MM.1S (cell line): Measurements from ENCODE around the gene OGFR.
A peak's percentile ranks its signal among the peaks of the same experiment; 100 is the strongest.

Source experiments
- DNase-seq: peaks from one replicate; pipeline ENCODE4 v3.0.0-alpha.2; 2015
- H2AFZ ChIP-seq: fragments of 300-600 bp; sonication (generic); 2 replicates; pipeline ENCODE4 v1.6.0; 2016; ENCODE audit warnings: antibody characterized with exemption, low read length
- H3F3A ChIP-seq: fragments of 300-600 bp; sonication (generic); 2 replicates; pipeline ENCODE4 v1.6.1; 2016; ENCODE audit warnings: mild to moderate bottlenecking, antibody characterized with exemption, low read length, moderate library complexity, mixed read lengths; ENCODE audit not compliant: insufficient read depth
- H3K27ac ChIP-seq: fragments of 300-600 bp; sonication (generic); 2 replicates; pipeline ENCODE4 v1.5.1; 2016; ENCODE audit warnings: mild to moderate bottlenecking, low read length
- H3K27me3 ChIP-seq: fragments of 300-600 bp; sonication (generic); replicated peaks from 2 replicates; pipeline ENCODE4 v1.6.0; 2016; ENCODE audit warnings: low read length; ENCODE audit not compliant: insufficient read depth
- H3K36me3 ChIP-seq: fragments of 300-600 bp; sonication (generic); replicated peaks from 2 replicates; pipeline ENCODE4 v1.6.1; 2016; ENCODE audit warnings: mild to moderate bottlenecking, low read length, mixed read lengths; ENCODE audit not compliant: insufficient read depth
- H3K4me1 ChIP-seq: fragments of 300-600 bp; sonication (generic); 2 replicates; pipeline ENCODE4 v1.6.1; 2016; ENCODE audit warnings: low read length, mixed read lengths
- H3K4me2 ChIP-seq: fragments of 300-600 bp; sonication (generic); 2 replicates; pipeline ENCODE4 v1.6.0; 2016; ENCODE audit warnings: low read depth, low read length
- H3K4me3 ChIP-seq: fragments of 300-600 bp; sonication (generic); 2 replicates; pipeline ENCODE4 v1.5.1; 2016; ENCODE audit warnings: low read length, mixed read lengths
- H3K79me2 ChIP-seq: fragments of 300-600 bp; sonication (generic); 2 replicates; pipeline ENCODE4 v1.6.1; 2016; ENCODE audit warnings: mixed run types, low read length, mixed read lengths
- H3K9ac ChIP-seq: fragments of 300-600 bp; sonication (generic); 2 replicates; pipeline ENCODE4 v1.6.1; 2016; ENCODE audit warnings: low read length, mixed read lengths
- H3K9me2 ChIP-seq: fragments of 300-600 bp; sonication (generic); replicated peaks from 2 replicates; pipeline ENCODE4 v1.6.1; 2016; ENCODE audit warnings: mild to moderate bottlenecking, low read length, mixed read lengths; ENCODE audit not compliant: insufficient read depth
- H3K9me3 ChIP-seq: fragments of 300-600 bp; sonication (generic); replicated peaks from 2 replicates; pipeline ENCODE4 v1.6.1; 2016; ENCODE audit warnings: mild to moderate bottlenecking, low read length, mixed read lengths; ENCODE audit not compliant: insufficient read depth
- H4K20me1 ChIP-seq: fragments of 300-600 bp; sonication (generic); 2 replicates; pipeline ENCODE4 v1.6.1; 2016; ENCODE audit warnings: mild to moderate bottlenecking, low read length, moderate library complexity, mixed read lengths; ENCODE audit not compliant: insufficient read depth
- EZH2 ChIP-seq: fragments of 300-600 bp; sonication (generic); optimal IDR thresholded peaks from 2 replicates; pipeline ENCODE3; 2017; ENCODE audit warnings: low read depth, mild to moderate bottlenecking, antibody characterized with exemption, low read length, mixed read lengths
- EZH2phosphoT487 ChIP-seq: fragments of 300-600 bp; sonication (generic); IDR thresholded peaks from 2 replicates; pipeline ENCODE4 v1.6.1; 2018; ENCODE audit warnings: antibody characterized with exemption, low read length
- TF ChIP-seq, protein P1 (sequence below): fragments of 300-600 bp; sonication (generic); IDR thresholded peaks from 2 replicates; pipeline ENCODE4 v1.5.1; 2016; ENCODE audit warnings: antibody characterized with exemption, low read length, mixed read lengths

OGFR gene

DNA sequence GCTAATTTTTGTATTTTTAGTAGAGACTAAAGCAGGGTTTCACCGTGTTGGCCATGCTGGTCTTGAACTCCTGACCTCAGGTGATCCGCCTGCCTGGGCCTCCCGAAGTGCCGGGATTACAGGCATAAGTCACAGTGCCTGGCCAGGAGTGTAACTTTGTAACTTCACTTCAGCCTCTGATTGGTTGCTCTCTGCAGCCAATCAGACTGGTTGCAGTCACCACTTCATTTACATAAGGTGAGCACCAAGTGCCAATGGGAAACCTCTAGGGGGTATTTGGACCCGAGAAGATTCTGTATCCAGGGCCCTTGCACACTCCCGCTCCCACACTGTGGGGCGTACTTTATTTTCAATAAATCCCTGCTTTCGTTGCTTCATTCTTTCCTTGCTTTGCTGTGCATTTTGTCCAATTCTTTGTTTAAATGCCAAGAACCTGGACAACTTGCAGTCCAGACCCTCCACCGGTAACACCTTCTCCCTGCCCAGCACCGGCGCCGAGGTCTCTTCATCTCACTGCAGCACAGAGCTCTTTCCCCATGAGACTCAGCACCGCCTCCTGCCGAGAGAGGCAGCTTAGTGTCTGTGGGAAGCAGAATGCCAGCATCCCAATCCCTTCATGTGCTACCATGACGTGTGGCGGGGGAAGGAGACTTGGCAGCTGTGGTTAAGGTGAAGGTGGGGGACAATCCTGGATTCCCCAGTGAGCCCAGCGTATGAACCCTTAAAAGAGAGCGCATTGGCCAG is 22.3 kb upstream of the OGFR start:
- Histone ChIP-seq H2AFZ (no peak overlapping the region), H3F3A (no peaks in the 10 kb centered on the region), H3K27ac (no peak overlapping the region), H3K9me3 (no peaks in the 10 kb centered on the region), H3K36me3 (no peaks in the 10 kb centered on the region), H3K4me1 (no peaks in the 10 kb centered on the region), H3K79me2 (no peaks in the 10 kb centered on the region), H3K9me2 (no peaks in the 10 kb centered on the region), H3K9ac (no peak overlapping the region), H3K4me3 (no peak overlapping the region), H3K4me2 (no peak overlapping the region), H4K20me1 (no peaks in the 10 kb centered on the region), H3K27me3 (peaks cover 92% of the 10 kb centered on the region)
- TF ChIP-seq EZH2: no peak
- TF ChIP-seq, protein P1, sequence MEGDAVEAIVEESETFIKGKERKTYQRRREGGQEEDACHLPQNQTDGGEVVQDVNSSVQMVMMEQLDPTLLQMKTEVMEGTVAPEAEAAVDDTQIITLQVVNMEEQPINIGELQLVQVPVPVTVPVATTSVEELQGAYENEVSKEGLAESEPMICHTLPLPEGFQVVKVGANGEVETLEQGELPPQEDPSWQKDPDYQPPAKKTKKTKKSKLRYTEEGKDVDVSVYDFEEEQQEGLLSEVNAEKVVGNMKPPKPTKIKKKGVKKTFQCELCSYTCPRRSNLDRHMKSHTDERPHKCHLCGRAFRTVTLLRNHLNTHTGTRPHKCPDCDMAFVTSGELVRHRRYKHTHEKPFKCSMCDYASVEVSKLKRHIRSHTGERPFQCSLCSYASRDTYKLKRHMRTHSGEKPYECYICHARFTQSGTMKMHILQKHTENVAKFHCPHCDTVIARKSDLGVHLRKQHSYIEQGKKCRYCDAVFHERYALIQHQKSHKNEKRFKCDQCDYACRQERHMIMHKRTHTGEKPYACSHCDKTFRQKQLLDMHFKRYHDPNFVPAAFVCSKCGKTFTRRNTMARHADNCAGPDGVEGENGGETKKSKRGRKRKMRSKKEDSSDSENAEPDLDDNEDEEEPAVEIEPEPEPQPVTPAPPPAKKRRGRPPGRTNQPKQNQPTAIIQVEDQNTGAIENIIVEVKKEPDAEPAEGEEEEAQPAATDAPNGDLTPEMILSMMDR: peak; percentile 25; the same call in 1 of the 2 replicates
- DNase-seq: no peak

DNA sequence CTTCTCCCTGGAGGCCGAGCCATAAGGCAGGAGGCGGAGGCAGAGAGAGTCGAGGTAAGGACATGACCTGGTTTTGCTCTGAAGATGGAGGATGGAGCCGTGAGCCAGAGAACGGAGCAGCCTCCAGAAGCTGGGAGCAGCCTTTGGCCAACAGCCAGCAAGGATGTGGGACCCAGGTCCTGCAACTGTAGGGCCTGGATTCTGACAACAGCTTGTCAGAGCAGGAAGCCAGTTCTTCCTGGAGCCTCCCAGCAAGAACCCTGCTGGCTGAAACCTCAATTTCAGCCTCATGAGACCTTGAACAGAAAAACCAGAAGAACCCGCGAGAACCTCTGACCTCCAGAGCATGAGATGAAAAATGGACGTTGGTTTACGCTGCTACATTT is 21.7 kb upstream of the OGFR start:
- Histone ChIP-seq H2AFZ (no peak overlapping the region), H3K9ac (no peak overlapping the region), H3K27me3 (peaks cover 97% of the 10 kb centered on the region), H3K79me2 (no peaks in the 10 kb centered on the region), H3K9me3 (no peaks in the 10 kb centered on the region), H3K4me3 (no peak overlapping the region), H3K4me1 (no peaks in the 10 kb centered on the region), H3K36me3 (no peaks in the 10 kb centered on the region), H4K20me1 (no peaks in the 10 kb centered on the region), H3K9me2 (no peaks in the 10 kb centered on the region), H3F3A (no peaks in the 10 kb centered on the region), H3K27ac (no peak overlapping the region), H3K4me2 (no peak overlapping the region)
- TF ChIP-seq EZH2: no peak
- DNase-seq: no peak

DNA sequence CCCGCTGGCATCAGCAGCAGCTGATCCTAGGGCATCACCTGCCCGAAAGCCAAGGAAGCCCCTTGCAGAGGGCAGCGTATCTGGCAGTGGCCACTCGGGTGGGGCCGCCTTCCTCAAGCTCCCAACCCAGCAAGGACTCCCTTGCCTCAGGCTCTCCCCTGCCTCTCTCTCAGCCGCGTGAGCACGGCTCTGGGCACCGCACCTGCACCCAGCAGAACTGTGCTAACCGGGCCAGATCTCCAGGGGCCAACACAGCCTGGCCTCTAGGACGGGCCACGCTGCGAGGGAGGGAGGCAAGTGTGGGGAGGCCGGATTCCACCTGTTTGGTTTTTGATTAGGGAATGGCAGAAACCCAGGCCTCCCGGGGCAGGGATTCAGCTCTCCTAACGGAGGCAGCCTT is 20.1 kb upstream of the OGFR start:
- TF ChIP-seq, protein P1: no peak
- peak; percentile 59 for TF ChIP-seq EZH2
- no peaks in the 10 kb centered on the region for H3F3A ChIP-seq
- H3K4me1 ChIP-seq: no peaks in the 10 kb centered on the region
- no peak overlapping the region for H3K4me3 ChIP-seq
- no peaks in the 10 kb centered on the region for H3K9me2 ChIP-seq
- H3K4me2 ChIP-seq: no peak overlapping the region
- no peak overlapping the region for H3K9ac ChIP-seq
- peaks cover 97% of the 10 kb centered on the region for H3K27me3 ChIP-seq
- no peak overlapping the region for H2AFZ ChIP-seq
- DNase-seq: no peak
- H4K20me1 ChIP-seq: no peaks in the 10 kb centered on the region
- H3K27ac ChIP-seq: no peak overlapping the region
- H3K79me2 ChIP-seq: no peaks in the 10 kb centered on the region
- H3K36me3 ChIP-seq: no peaks in the 10 kb centered on the region
- H3K9me3 ChIP-seq: no peaks in the 10 kb centered on the region

DNA sequence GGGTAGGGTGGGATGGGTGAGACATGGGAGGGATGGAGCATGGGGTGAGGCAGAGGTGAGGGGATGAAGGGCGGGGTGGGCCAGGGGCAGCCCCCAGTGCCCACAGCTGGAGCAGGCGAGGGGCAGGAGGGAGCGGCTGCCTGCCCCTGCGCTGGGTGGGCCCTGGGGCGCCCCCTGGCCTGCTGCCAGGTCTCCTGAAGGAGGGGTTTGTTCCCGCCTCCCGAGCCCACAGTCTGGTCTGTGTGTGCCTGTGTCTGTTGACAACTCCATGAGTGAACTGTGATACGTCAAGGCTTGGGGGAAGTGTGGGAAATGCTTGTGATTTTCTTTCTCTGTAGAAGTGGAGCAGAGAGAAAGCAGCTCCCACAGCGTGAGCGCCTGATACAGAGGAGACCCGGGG is 19.2 kb upstream of the OGFR start:
- no peaks in the 10 kb centered on the region for H3K9me2 ChIP-seq
- H2AFZ ChIP-seq: no peak overlapping the region
- no peak overlapping the region for H3K9ac ChIP-seq
- TF ChIP-seq EZH2 (no peak), EZH2phosphoT487 (no peak)
- TF ChIP-seq, protein P1: no peak
- peaks cover 97% of the 10 kb centered on the region for H3K27me3 ChIP-seq
- no peak overlapping the region for H3K4me3 ChIP-seq
- H3K36me3 ChIP-seq: no peaks in the 10 kb centered on the region
- no peak overlapping the region for H3K27ac ChIP-seq
- no peaks in the 10 kb centered on the region for H3K4me1 ChIP-seq
- no peak for DNase-seq
- no peaks in the 10 kb centered on the region for H3K9me3 ChIP-seq
- no peaks in the 10 kb centered on the region for H3K79me2 ChIP-seq
- no peaks in the 10 kb centered on the region for H4K20me1 ChIP-seq
- H3F3A ChIP-seq: no peaks in the 10 kb centered on the region
- no peak overlapping the region for H3K4me2 ChIP-seq
